Motor neuron (in vitro differentiated cells): Measurements from ENCODE around the gene ADAMTS1. TPM values are rescaled to one million over a fixed set of nuclear protein-coding genes. Genes with fewer than 3 reads are reported as not detected.
"Not testable (repeated sequence)": the region's sequence is repeated elsewhere in the genome, so short reads cannot be mapped to it uniquely, and the experiment has no call there.

Experiments
- ATAC-seq, 8 experiments: fragments of 200-7000 bp; cut with Tn5 transposase; replicated peaks in 6 of 8; 2 replicates each; pipeline ENCODE4 v1.8.0; 2021; ENCODE audit warnings: mild to moderate bottlenecking in 8 of 8, moderate library complexity in 8 of 8
- H3K27ac ChIP-seq, 2 donors: fragments of 250-450 bp; sonication (Bioruptor Pico); 2 replicates each; pipeline ENCODE4 v1.9.0; 2021; ENCODE audit warnings: antibody characterized with exemption in 2 of 2, mild to moderate bottlenecking in 2 of 2, moderate library complexity in 1 of 2
- H3K4me1 ChIP-seq, 2 donors: fragments of 250-450 bp; sonication (Bioruptor Pico); replicated peaks in 1 of 2; 2 replicates each; pipeline ENCODE4 v1.6.1; 2021; ENCODE audit warnings: antibody characterized with exemption in 2 of 2, mild to moderate bottlenecking in 2 of 2, moderate library complexity in 1 of 2
- H3K4me3 ChIP-seq, 5 donors: fragments of 250-450 bp; sonication (Bioruptor Pico); 2 replicates each; pipeline ENCODE4 v1.9.0; 2021; ENCODE audit warnings: antibody characterized with exemption in 5 of 5, mild to moderate bottlenecking in 5 of 5, moderate library complexity in 4 of 5
- WGBS, 10 experiments: fragments of 450-650 bp; shearing (Covaris generic); methylation state at CpG; one replicate each; pipeline ENCODE4 v1.0.0; 2022; 5-methylcytosine and 5-hydroxymethylcytosine counted together
- in situ Hi-C, 9 experiments: fragments of 400-800 bp; cut with MboI; loops; one replicate each; pipeline ENCODE4 v1.15.0; 2021; ENCODE audit warnings: low sequenced_read_pairs in 9 of 9, low pct_unique_long_range_greater_than_20kb in 2 of 9; ENCODE audit not compliant: unreplicated experiment in 9 of 9
- total RNA-seq, 8 experiments: library from RNA; unstranded; fragments of 300-600 nt; gene quantifications; 2 replicates each; pipeline versions ENCODE4 v1.2.3 to v1.2.4, GENCODE V29; 2022

ADAMTS1 gene
- 10 to 100 TPM in 5 of 8 experiments, 1 to 10 TPM in 3; 3.6 to 36.9 (median 14.5) TPM for total RNA-seq

GRCh38 chr21:26845066-26845758, at the start of gene ADAMTS1:
Gene ADAMTS1, minus strand, starts transcription at chr21:26845409. Its CDS starts 455 bp downstream, at chr21:26844954.
- in situ Hi-C loops = loop anchor here in 4 of 9 experiments (10.0 to 25.0 kb wide), 4 partner anchors 860 to 1892 kb away; partner anchors contain the start of gene MRPL39 (in 1 of the 4)
- Histone ChIP-seq H3K4me1 (peaks cover 8% of the 10 kb centered on the region in 2 donors), H3K4me3 (peak within 1 kb of the TSS; percentile 47 to 89 (median 75)), H3K27ac (peak within 1 kb of the TSS; percentile 90)
- peak; percentile 16 to 79 (median 73) for ATAC-seq
- 0% methylated on average over 6 to 19 of the region's 56 CpGs; no CpG with 5 or more reads in 6 of the 10 experiments for WGBS, 10 experiments

- 57 to 100% (median 67%) methylated on average over 1 of the region's 1 CpG; no CpG with 5 or more reads in 3 of the 10 experiments for WGBS, 10 experiments
- no peak for ATAC-seq
- Histone ChIP-seq H3K4me3 (no peak overlapping the region), H3K27ac (no peak overlapping the region), H3K4me1 (no peaks in the 10 kb centered on the region)
- in situ Hi-C loops = no loop called here
Measured at GRCh38 chr21:26892151-26892550, 46.9 kb upstream of the ADAMTS1 start.

- WGBS, 10 experiments = 19 to 96% (median 90%) methylated on average over 2 to 5 of the region's 5 CpGs
- ATAC-seq = no peak
- in situ Hi-C loops = no loop called here
Measured at GRCh38 chr21:26888931-26889330, 43.7 kb upstream of the ADAMTS1 start.

DNA sequence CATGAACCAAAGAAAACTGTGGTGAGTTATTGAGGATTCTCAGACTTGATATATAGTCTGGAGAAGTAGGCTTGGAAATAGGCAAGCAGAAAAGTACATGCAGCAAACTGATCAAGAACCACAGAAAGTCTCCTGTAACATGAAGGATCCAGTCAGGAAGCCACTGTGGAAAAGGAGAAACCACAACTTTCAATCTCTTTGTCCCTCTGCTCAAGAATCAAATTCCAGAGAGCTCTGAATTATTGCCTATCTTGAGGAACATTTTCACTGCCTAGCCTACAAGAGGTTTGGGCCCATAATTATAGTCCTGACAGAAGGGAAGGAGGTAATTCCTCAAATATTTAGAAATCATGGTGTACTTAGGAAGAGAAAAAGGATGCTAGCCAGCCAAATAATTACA, 43.0 kb upstream of the ADAMTS1 start:
- in situ Hi-C loops = no loop called here
- ATAC-seq = no peak
- no peak overlapping the region for H3K4me3 ChIP-seq
- no peaks in the 10 kb centered on the region for H3K4me1 ChIP-seq
- H3K27ac ChIP-seq = no peak overlapping the region

More at GRCh38 chr21:26888931-26889330, 43.7 kb upstream of the ADAMTS1 start:
- Histone ChIP-seq H3K4me1 (no peaks in the 10 kb centered on the region), H3K4me3 (no peak overlapping the region), H3K27ac (no peak overlapping the region)

DNA sequence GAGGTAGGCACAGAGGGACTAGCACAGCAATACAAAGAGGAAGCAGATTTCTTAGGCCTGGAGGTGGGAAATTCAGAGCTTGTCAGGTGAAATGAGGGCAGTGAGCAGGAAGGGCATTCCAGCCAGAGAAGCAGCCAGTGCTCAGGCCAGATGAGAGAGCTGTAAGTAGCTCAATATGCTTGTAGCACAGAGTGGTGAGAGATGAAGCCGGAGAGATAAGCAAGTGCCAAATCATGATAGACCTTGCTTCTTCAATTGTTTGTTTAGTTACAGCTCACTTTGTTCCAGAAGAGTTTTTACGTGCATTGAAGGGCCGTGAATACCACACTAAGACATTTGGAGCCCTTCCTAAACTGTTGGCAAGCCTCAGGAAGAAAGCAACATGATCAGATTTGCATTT, 42.0 kb upstream of the ADAMTS1 start:
- in situ Hi-C loops = no loop called here
- Histone ChIP-seq H3K27ac (no peak overlapping the region), H3K4me3 (no peak overlapping the region), H3K4me1 (no peaks in the 10 kb centered on the region)
- 14 to 93% (median 82%) methylated on average over 1 to 3 of the region's 3 CpGs; no CpG with 5 or more reads in 1 of the 10 experiments for WGBS, 10 experiments
- no peak for ATAC-seq

DNA sequence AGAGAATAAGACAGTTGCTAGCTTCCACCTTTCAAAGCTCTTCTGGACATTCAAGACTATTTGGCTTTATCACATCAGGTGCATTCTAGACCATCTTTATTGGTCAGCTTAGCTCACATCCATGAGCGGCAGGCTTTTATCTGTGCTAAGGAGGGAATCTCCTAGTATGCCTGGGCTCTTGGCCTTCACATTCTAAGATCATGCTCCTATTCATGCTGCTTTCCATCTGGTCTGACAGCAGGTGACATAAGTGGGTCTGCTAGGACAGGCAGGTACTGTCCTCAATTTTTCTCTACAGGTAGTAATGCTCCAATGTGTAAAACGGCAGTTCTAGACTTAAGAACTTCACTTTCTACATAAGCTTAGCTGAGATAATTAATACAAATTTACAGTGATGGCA, 39.2 kb upstream of the ADAMTS1 start:
- no peak for ATAC-seq
- in situ Hi-C loops = no loop called here
- WGBS, 10 experiments = 60 to 100% (median 81%) methylated on average over 1 to 2 of the region's 2 CpGs; no CpG with 5 or more reads in 2 of the 10 experiments

GRCh38 chr21:26883768-26884167, 38.6 kb upstream of the ADAMTS1 start:
- no peak overlapping the region for H3K27ac ChIP-seq

More for the DNA sequence above, 39.2 kb upstream of the ADAMTS1 start:
- no peak overlapping the region for H3K4me3 ChIP-seq
- H3K27ac ChIP-seq = no peak overlapping the region
- no peaks in the 10 kb centered on the region for H3K4me1 ChIP-seq

DNA sequence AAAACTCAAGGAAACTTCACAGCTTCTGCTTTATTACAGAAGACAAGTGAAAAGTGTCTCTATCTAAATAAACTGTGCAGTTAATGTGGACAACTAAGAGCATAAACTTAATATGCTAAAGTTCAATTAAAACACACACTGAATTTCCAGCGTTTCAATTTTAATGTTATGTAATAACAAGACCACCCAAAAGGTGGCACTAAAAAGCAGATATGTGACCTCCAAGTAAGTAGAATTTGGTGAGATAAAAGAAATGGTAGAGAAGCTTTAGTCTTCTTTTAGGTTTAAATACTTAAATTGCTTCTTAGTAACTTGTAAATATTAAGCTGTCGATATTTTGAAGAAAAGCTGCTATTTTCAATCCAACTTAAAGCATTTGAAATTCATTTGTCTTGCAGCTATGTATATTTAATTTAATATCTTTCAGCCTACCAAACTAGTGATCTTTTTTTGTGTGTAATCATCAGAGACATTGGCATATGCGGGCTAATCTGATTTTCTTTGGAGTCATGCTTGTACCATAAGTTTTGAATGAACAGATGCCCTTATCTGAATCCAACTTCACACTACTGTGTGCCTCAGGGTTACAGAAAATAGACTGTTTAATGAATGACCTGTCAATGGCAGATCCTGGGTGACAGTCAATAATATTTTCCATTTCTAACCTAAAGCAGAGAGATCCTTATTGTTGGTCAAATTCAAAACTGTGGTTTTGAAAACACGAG, 36.5 kb upstream of the ADAMTS1 start:
- no peak overlapping the region for H3K27ac ChIP-seq
- in situ Hi-C loops = no loop called here
- ATAC-seq = no peak
- no peak overlapping the region for H3K4me3 ChIP-seq
- no peaks in the 10 kb centered on the region for H3K4me1 ChIP-seq
- 21 to 57% (median 45%) methylated on average over 2 to 4 of the region's 4 CpGs for WGBS, 10 experiments

More at GRCh38 chr21:26883768-26884167, 38.6 kb upstream of the ADAMTS1 start:
- in situ Hi-C loops = no loop called here
- no peak for ATAC-seq
- H3K4me1 ChIP-seq = no peaks in the 10 kb centered on the region
- no peak overlapping the region for H3K4me3 ChIP-seq
- WGBS, 10 experiments = 22 to 100% (median 69%) methylated on average over 1 to 2 of the region's 2 CpGs; no CpG with 5 or more reads in 1 of the 10 experiments

GRCh38 chr21:26877018-26877417, 31.8 kb upstream of the ADAMTS1 start:
- in situ Hi-C loops = no loop called here
- H3K4me3 ChIP-seq = no peak overlapping the region
- WGBS, 10 experiments = 33 to 86% (median 70%) methylated on average over 4 to 6 of the region's 6 CpGs
- H3K4me1 ChIP-seq = no peaks in the 10 kb centered on the region
- no peak overlapping the region for H3K27ac ChIP-seq
- ATAC-seq = no peak

- Histone ChIP-seq H3K4me1 (no peaks in the 10 kb centered on the region), H3K4me3 (no peak overlapping the region), H3K27ac (no peak overlapping the region)
- in situ Hi-C loops = loop anchor here in 7 of 9 experiments (25.0 kb wide), 5 partner anchors 88 to 1863 kb away; partner anchors contain the start of gene ADAMTS5 (in 1 of the 7)
- ATAC-seq = no peak
- WGBS, 10 experiments = 60 to 100% (median 100%) methylated on average over 1 of the region's 1 CpG; no CpG with 5 or more reads in 5 of the 10 experiments
Measured at GRCh38 chr21:26874347-26874746, 29.1 kb upstream of the ADAMTS1 start.

DNA sequence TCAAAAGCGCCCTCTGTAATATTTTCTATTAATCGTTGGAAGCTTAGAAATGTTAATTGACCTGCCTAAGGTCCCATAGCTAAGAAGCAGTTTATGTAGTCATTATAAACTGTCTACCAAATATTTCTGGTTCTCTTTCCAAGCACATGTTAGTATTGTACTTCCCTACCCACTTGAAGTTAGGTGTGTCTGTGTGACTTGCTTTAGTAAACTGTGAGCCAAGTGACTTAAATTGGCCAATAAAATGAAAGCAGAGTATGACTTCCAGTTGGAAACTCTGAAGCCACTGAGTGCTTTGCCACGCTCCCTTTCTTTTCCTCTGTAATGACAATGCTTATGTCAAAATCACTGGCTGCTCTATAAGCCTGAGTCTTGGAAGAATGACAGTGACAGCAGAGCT, 20.6 kb upstream of the ADAMTS1 start:
- H3K27ac ChIP-seq = no peak overlapping the region
- H3K4me1 ChIP-seq = no peaks in the 10 kb centered on the region
- H3K4me3 ChIP-seq = no peak overlapping the region
- no peak for ATAC-seq
- in situ Hi-C loops = loop anchor here in 7 of 9 experiments (10.0 to 25.0 kb wide), 6 partner anchors 96 to 1871 kb away; partner anchors contain the start of gene ADAMTS5 (in 1 of the 7)
- WGBS, 10 experiments = 85 to 100% (median 93%) methylated on average over 2 to 3 of the region's 3 CpGs; no CpG with 5 or more reads in 1 of the 10 experiments

- 71 to 100% (median 83%) methylated on average over 1 to 6 of the region's 7 CpGs; no CpG with 5 or more reads in 1 of the 10 experiments for WGBS, 10 experiments
- H3K27ac ChIP-seq, H3K4me1 ChIP-seq, ATAC-seq, H3K4me3 ChIP-seq: not testable (repeated sequence)
- in situ Hi-C loops = loop anchor here in 8 of 9 experiments (10.0 to 25.0 kb wide), 7 partner anchors 105 to 1888 kb away; partner anchors contain the start of gene ADAMTS5 (in 1 of the 8)
Measured at GRCh38 chr21:26856871-26857350, 11.7 kb upstream of the ADAMTS1 start.

GRCh38 chr21:26854695-26855094, 9.5 kb upstream of the ADAMTS1 start:
- WGBS, 10 experiments = 86 to 100% (median 95%) methylated on average over 1 to 7 of the region's 14 CpGs; no CpG with 5 or more reads in 3 of the 10 experiments
- H3K27ac ChIP-seq, H3K4me1 ChIP-seq, H3K4me3 ChIP-seq, ATAC-seq: not testable (repeated sequence)
- in situ Hi-C loops = loop anchor here in 8 of 9 experiments (5.0 to 25.0 kb wide), 8 partner anchors 108 to 1890 kb away; partner anchors contain the start of gene ADAMTS5 (in 1 of the 8)
